ENCODE data around the gene SYCE3. TPM values are rescaled to one million over a fixed set of nuclear protein-coding genes. Genes with fewer than 3 reads are reported as not detected.

SYCE3 gene
- total RNA-seq, 1 experiment from 2014 or later = not detected

DNA sequence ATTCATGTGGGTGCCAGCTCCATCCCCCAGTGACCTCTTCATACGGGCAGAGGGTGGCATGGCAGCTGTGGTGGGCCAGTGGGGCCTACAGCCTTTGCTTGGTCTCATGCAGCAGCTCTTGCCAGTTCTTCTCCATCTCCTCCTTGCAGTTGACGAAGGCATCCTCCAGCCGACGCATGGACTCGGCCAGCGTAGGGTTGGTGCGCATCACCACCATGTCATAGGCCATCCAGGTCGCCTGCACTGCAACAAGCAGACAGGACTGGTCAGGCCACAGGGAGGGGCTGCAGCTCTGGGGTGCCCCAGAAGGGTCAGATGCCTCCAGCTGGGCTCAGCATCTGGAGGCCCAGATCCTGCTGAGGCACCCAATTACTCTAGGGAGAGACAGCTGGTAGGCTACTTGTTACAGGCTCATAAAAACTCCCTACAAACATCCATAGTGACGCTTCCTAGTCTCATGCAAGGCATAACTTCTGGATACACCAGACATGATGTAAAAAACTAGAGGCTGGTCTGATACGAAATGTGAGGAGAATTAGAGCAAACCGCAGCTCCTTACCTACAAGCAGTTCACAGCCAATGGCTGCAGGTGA lies 11.5 kb downstream of the SYCE3 start:
- BruUV-seq (replicated peaks) = no TSS peak
- Histone ChIP-seq H3K4me1 (no peaks in the 10 kb centered on the region), H3K36me3 (ENCODE audit: control insufficient read depth, insufficient read depth, low read length) (no peaks in the 10 kb centered on the region), H3K27me3 (replicated peaks; ENCODE audit: control insufficient read depth, insufficient read depth, low read length) (no peaks in the 10 kb centered on the region), H3K4me3 (ENCODE audit: low read depth, low read length) (no peak overlapping the region), H3K9me3 (no peaks in the 10 kb centered on the region)
- no peak overlapping the region for H3K27ac Mint-ChIP-seq (ENCODE audit: unreplicated experiment)
- TF ChIP-seq, protein P1, sequence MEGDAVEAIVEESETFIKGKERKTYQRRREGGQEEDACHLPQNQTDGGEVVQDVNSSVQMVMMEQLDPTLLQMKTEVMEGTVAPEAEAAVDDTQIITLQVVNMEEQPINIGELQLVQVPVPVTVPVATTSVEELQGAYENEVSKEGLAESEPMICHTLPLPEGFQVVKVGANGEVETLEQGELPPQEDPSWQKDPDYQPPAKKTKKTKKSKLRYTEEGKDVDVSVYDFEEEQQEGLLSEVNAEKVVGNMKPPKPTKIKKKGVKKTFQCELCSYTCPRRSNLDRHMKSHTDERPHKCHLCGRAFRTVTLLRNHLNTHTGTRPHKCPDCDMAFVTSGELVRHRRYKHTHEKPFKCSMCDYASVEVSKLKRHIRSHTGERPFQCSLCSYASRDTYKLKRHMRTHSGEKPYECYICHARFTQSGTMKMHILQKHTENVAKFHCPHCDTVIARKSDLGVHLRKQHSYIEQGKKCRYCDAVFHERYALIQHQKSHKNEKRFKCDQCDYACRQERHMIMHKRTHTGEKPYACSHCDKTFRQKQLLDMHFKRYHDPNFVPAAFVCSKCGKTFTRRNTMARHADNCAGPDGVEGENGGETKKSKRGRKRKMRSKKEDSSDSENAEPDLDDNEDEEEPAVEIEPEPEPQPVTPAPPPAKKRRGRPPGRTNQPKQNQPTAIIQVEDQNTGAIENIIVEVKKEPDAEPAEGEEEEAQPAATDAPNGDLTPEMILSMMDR (IDR thresholded peaks at IDR 0.05; ENCODE audit: insufficient read depth in 1 of 2, low read depth in 1 of 2, low read length in 1 of 2, severe bottlenecking in 1 of 2, unreplicated experiment in 1 of 2) = no peak
- H3K36me3 Mint-ChIP-seq (ENCODE audit: insufficient read depth, unreplicated experiment) = no peaks in the 10 kb centered on the region
- no peaks in the 10 kb centered on the region for H3K9me3 Mint-ChIP-seq (ENCODE audit: unreplicated experiment)
- intact Hi-C loops (cut with micrococcal nuclease; ENCODE audit: unreplicated experiment) = no loop called here
- ChIA-PET CTCF (interaction anchor here (0.7 kb wide), 1 partner anchor 157 kb away, joined by 3 read pairs; no protein-coding TSS in a partner anchor), POLR2A (interaction anchor here (1.2 kb wide), 1 partner anchor 26 kb away, joined by 3 read pairs; the partner anchor contains the start of gene SCO2)
- DNase-seq = no peak
- no peak overlapping the region for H3K4me3 Mint-ChIP-seq (ENCODE audit: unreplicated experiment)
- no peaks in the 10 kb centered on the region for H3K27me3 Mint-ChIP-seq (ENCODE audit: insufficient read depth, unreplicated experiment)
- H3K4me1 Mint-ChIP-seq (ENCODE audit: low read depth, unreplicated experiment) = peaks cover 6% of the 10 kb centered on the region

DNA sequence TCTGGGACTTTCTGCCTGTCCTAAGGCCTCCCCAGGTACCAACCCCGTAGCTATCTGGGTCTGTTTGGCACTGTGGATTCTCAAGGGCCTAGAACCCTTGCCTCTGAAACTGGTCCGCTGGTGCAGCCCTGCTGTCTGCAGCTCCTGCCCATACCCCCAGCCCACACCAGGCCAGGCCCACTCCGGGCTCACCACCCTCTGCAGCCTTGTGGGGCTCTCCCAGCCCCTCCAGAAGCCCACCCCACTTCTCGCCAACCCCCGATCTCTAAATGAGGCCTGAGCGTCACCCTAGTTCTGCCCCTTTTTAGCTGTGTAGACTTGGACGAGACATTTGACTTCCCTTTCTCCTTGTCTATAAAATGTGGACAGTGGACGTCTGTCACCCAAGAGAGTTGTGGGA lies 12.3 kb downstream of the SYCE3 start:
- intact Hi-C loops (cut with micrococcal nuclease; ENCODE audit: unreplicated experiment) = no loop called here
- no peak overlapping the region for H3K27ac Mint-ChIP-seq (ENCODE audit: unreplicated experiment)
- no peaks in the 10 kb centered on the region for H3K27me3 Mint-ChIP-seq (ENCODE audit: insufficient read depth, unreplicated experiment)
- Histone ChIP-seq H3K4me1 (no peaks in the 10 kb centered on the region), H3K27me3 (replicated peaks; ENCODE audit: control insufficient read depth, insufficient read depth, low read length) (no peaks in the 10 kb centered on the region), H3K9me3 (no peaks in the 10 kb centered on the region), H3K4me3 (ENCODE audit: low read depth, low read length) (no peak overlapping the region), H3K36me3 (ENCODE audit: control insufficient read depth, insufficient read depth, low read length) (no peaks in the 10 kb centered on the region)
- no peak overlapping the region for H3K4me3 Mint-ChIP-seq (ENCODE audit: unreplicated experiment)
- TF ChIP-seq, protein P1 (IDR thresholded peaks at IDR 0.05; ENCODE audit: insufficient read depth in 1 of 2, low read depth in 1 of 2, low read length in 1 of 2, severe bottlenecking in 1 of 2, unreplicated experiment in 1 of 2) = no peak
- no TSS peak for BruUV-seq (replicated peaks)
- peaks cover 6% of the 10 kb centered on the region for H3K4me1 Mint-ChIP-seq (ENCODE audit: low read depth, unreplicated experiment)
- POLR2A ChIA-PET = interaction anchor here (1.2 kb wide), 1 partner anchor 25 kb away, joined by 3 read pairs; the partner anchor contains the start of gene SCO2
- H3K36me3 Mint-ChIP-seq (ENCODE audit: insufficient read depth, unreplicated experiment) = no peaks in the 10 kb centered on the region
- no peak for DNase-seq
- H3K9me3 Mint-ChIP-seq (ENCODE audit: unreplicated experiment) = no peaks in the 10 kb centered on the region
- CTCF ChIA-PET = no interaction called here

DNA sequence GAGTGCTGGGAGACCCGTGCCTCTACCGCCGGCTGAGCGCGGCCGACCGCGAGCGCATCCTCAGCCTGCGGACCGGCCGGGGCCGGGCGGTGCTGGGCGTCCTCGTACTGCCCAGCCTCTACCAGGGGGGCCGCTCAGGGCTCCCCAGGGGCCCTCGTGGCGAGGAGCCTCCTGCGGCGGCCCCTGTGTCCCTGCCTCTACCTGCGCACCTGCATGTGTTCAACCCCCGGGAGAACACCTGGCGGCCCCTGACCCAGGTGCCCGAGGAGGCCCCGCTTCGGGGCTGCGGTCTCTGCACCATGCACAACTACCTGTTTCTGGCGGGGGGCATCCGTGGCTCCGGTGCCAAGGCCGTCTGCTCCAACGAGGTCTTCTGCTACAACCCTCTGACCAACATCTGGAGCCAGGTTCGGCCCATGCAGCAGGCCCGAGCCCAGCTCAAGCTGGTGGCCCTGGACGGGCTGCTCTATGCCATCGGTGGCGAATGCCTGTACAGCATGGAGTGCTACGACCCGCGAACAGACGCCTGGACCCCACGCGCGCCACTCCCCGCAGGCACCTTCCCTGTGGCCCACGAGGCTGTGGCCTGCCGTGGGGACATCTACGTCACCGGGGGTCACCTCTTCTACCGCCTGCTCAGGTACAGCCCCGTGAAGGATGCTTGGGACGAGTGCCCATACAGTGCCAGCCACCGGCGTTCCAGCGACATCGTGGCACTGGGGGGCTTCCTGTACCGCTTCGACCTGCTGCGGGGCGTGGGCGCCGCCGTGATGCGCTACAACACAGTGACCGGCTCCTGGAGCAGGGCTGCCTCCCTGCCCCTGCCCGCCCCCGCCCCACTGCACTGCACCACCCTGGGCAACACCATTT lies 13.6 kb downstream of the SYCE3 start:
- Mint-ChIP-seq H3K27me3 (ENCODE audit: insufficient read depth, unreplicated experiment) (no peaks in the 10 kb centered on the region), H3K9me3 (ENCODE audit: unreplicated experiment) (no peaks in the 10 kb centered on the region), H3K4me3 (ENCODE audit: unreplicated experiment) (no peak overlapping the region), H3K27ac (ENCODE audit: unreplicated experiment) (no peak overlapping the region), H3K36me3 (ENCODE audit: insufficient read depth, unreplicated experiment) (peaks cover 6% of the 10 kb centered on the region), H3K4me1 (ENCODE audit: low read depth, unreplicated experiment) (peaks cover 6% of the 10 kb centered on the region)
- TF ChIP-seq, protein P1 (IDR thresholded peaks at IDR 0.05; ENCODE audit: insufficient read depth in 1 of 2, low read depth in 1 of 2, low read length in 1 of 2, severe bottlenecking in 1 of 2, unreplicated experiment in 1 of 2) = no peak
- no TSS peak for BruUV-seq (replicated peaks)
- no peak for DNase-seq
- Histone ChIP-seq H3K27me3 (replicated peaks; ENCODE audit: control insufficient read depth, insufficient read depth, low read length) (no peaks in the 10 kb centered on the region), H3K4me3 (ENCODE audit: low read depth, low read length) (no peak overlapping the region), H3K36me3 (ENCODE audit: control insufficient read depth, insufficient read depth, low read length) (no peaks in the 10 kb centered on the region), H3K9me3 (no peaks in the 10 kb centered on the region), H3K4me1 (no peaks in the 10 kb centered on the region)
- CTCF ChIA-PET = no interaction called here
- intact Hi-C loops (cut with micrococcal nuclease; ENCODE audit: unreplicated experiment) = no loop called here
- POLR2A ChIA-PET = no interaction called here

Measured in Caco-2 (cell line).